WTC11 (cell line): ENCODE measurements around the gene FAM227B. TPM values are rescaled to one million over a fixed set of nuclear protein-coding genes. Genes with fewer than 3 reads are reported as not detected.

Experiments used
- ATAC-seq: fragments of 200-7000 bp; cut with Tn5 transposase; 2 replicates; pipeline ENCODE4 v1.10.0; 2021; ENCODE audit warnings: mild to moderate bottlenecking, moderate library complexity
- CTCF ChIA-PET: fragments of 300-600 bp; sonication (Branson Sonifier 250); formaldehyde crosslinking; loops from one replicate; lab custom pipeline; 2021; ENCODE audit warnings: antibody characterized with exemption; lab: Charles Lee
- POLR2A ChIA-PET: fragments of 350-600 bp; sonication (Branson Sonifier 250); formaldehyde crosslinking; loops from one replicate; lab custom pipeline; 2021; ENCODE audit warnings: antibody characterized with exemption; lab: Charles Lee
- DNase-seq: peaks from one replicate; pipeline ENCODE4 v3.0.0; 2021; ENCODE audit warnings: low spot score
- H3K27ac Mint-ChIP-seq: 2 replicates; pipeline ENCODE4 v1.8.0; 2021; ENCODE audit warnings: mixed read lengths
- H3K27me3 Mint-ChIP-seq: 2 replicates; pipeline ENCODE4 v1.8.0; 2021; ENCODE audit warnings: low read depth, mild to moderate bottlenecking, moderate library complexity, mixed read lengths
- H3K36me3 Mint-ChIP-seq: 2 replicates; pipeline ENCODE4 v1.8.0; 2021; ENCODE audit warnings: mixed read lengths
- H3K4me1 Mint-ChIP-seq: 2 replicates; pipeline ENCODE4 v1.8.0; 2022; ENCODE audit warnings: mixed read lengths
- H3K4me3 Mint-ChIP-seq: 2 replicates; pipeline ENCODE4 v1.8.0; 2021; ENCODE audit warnings: mild to moderate bottlenecking, moderate library complexity, mixed read lengths
- H3K9me3 Mint-ChIP-seq: 2 replicates; pipeline ENCODE4 v1.8.0; 2021; ENCODE audit warnings: mixed read lengths
- CTCF ChIP-seq: fragments of 200-600 bp; IDR thresholded peaks from 2 replicates; pipeline ENCODE4 v1.8.0; 2022; ENCODE audit warnings: antibody characterized with exemption
- ERG ChIP-seq: fragments of 250-450 bp; sonication (Bioruptor Pico); IDR thresholded peaks from 2 replicates; pipeline ENCODE4 v1.8.0; 2021; ENCODE audit warnings: mild to moderate bottlenecking
- FOXK1 ChIP-seq: sonication (generic); formaldehyde crosslinking; IDR thresholded peaks from 2 replicates; pipeline ENCODE4 v1.8.0; 2022; ENCODE audit warnings: mild to moderate bottlenecking, moderate library complexity, missing genetic modification reagents
- GTF2I ChIP-seq: fragments of 250-450 bp; sonication (Bioruptor Pico); conservative IDR thresholded peaks from 2 replicates; pipeline ENCODE4 v1.4.0; 2021; ENCODE audit warnings: mild to moderate bottlenecking
- HMGXB4 ChIP-seq: sonication (generic); formaldehyde crosslinking; IDR thresholded peaks from 2 replicates; pipeline ENCODE4 v1.8.1; 2023; ENCODE audit warnings: mild to moderate bottlenecking, moderate library complexity, missing genetic modification reagents
- MYBL2 ChIP-seq: sonication (generic); formaldehyde crosslinking; IDR thresholded peaks from 2 replicates; pipeline ENCODE4 v1.8.1; 2023; ENCODE audit warnings: mild to moderate bottlenecking, moderate library complexity, missing genetic modification reagents
- TCF7 ChIP-seq: sonication (generic); formaldehyde crosslinking; IDR thresholded peaks from 2 replicates; pipeline ENCODE4 v1.8.0; 2022; ENCODE audit warnings: mild to moderate bottlenecking, low read depth, missing genetic modification reagents, moderate library complexity
- TEAD4 ChIP-seq: sonication (generic); formaldehyde crosslinking; IDR thresholded peaks from 2 replicates; pipeline ENCODE4 v1.8.0; 2022; ENCODE audit warnings: mild to moderate bottlenecking, missing genetic modification reagents
- ZNF121 ChIP-seq: sonication (generic); formaldehyde crosslinking; IDR thresholded peaks from 2 replicates; pipeline ENCODE4 v1.8.0; 2023; ENCODE audit warnings: missing genetic modification reagents
- ZNF232 ChIP-seq: sonication (generic); formaldehyde crosslinking; IDR thresholded peaks from 2 replicates; pipeline ENCODE4 v1.8.0; 2022; ENCODE audit warnings: mild to moderate bottlenecking, missing genetic modification reagents
- ZNF317 ChIP-seq: sonication (generic); formaldehyde crosslinking; IDR thresholded peaks from 2 replicates; pipeline ENCODE4 v1.8.1; 2023; ENCODE audit warnings: low read depth, mild to moderate bottlenecking, moderate library complexity, missing genetic modification reagents, borderline replicate concordance
- ZNF416 ChIP-seq: fragments of 250-450 bp; sonication (Bioruptor Pico); IDR thresholded peaks from 2 replicates; pipeline ENCODE4 v1.9.0; 2021; ENCODE audit warnings: mild to moderate bottlenecking, inconsistent platforms
- total RNA-seq: library from RNA; stranded (reverse); gene quantifications from 3 replicates; pipeline ENCODE4 v1.2.3, GENCODE V29; 2021
- TF ChIP-seq, protein P1 (sequence below): sonication (generic); formaldehyde crosslinking; IDR thresholded peaks from 2 replicates; pipeline ENCODE4 v1.8.1; 2022; ENCODE audit warnings: missing genetic modification reagents, borderline replicate concordance
- TF ChIP-seq, protein P2 (sequence below): sonication (generic); formaldehyde crosslinking; IDR thresholded peaks from 2 replicates; pipeline ENCODE4 v1.8.0; 2022; ENCODE audit warnings: mild to moderate bottlenecking, missing genetic modification reagents

FAM227B gene
- total RNA-seq, 1 experiment from 2014 or later, result 6.8 TPM

GRCh38 chr15:49423021-49423420 is 197.6 kb downstream of the FAM227B start, which contains the start of gene FGF7:
FGF7 (plus strand) TSS chr15:49423242; CDS start chr15:49424298, 1,056 bp downstream.
- ATAC-seq (no peak; the same call in 1 of the 2 replicates), DNase-seq (no peak)
- H3K27ac Mint-ChIP-seq, result no peak within 1 kb of the TSS
- no peak within 1 kb of the TSS for H3K4me3 Mint-ChIP-seq
- H3K4me1 Mint-ChIP-seq, result peaks cover 2% of the 10 kb centered on the region
- no peak for TF ChIP-seq CTCF
- no peak for TF ChIP-seq MYBL2 (CRISPR knock-in tag)
- TF ChIP-seq GTF2I, result no peak
- TF ChIP-seq ZNF232 (CRISPR knock-in tag), result no peak
- TF ChIP-seq ZNF317 (CRISPR knock-in tag), result no peak
- no peak for TF ChIP-seq HMGXB4
- TF ChIP-seq ZNF121 (CRISPR knock-in tag), result no peak
- TF ChIP-seq, protein P1, sequence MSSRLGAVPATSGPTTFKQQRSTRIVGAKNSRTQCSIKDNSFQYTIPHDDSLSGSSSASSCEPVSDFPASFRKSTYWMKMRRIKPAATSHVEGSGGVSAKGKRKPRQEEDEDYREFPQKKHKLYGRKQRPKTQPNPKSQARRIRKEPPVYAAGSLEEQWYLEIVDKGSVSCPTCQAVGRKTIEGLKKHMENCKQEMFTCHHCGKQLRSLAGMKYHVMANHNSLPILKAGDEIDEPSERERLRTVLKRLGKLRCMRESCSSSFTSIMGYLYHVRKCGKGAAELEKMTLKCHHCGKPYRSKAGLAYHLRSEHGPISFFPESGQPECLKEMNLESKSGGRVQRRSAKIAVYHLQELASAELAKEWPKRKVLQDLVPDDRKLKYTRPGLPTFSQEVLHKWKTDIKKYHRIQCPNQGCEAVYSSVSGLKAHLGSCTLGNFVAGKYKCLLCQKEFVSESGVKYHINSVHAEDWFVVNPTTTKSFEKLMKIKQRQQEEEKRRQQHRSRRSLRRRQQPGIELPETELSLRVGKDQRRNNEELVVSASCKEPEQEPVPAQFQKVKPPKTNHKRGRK, result no peak
- no peak for TF ChIP-seq TEAD4 (CRISPR knock-in tag)
- TF ChIP-seq ERG (CRISPR knock-in tag), result no peak
- no peak for TF ChIP-seq ZNF416 (CRISPR knock-in tag)
- no peak for TF ChIP-seq FOXK1 (CRISPR knock-in tag)
- no peaks in the 10 kb centered on the region for H3K27me3 Mint-ChIP-seq
- H3K9me3 Mint-ChIP-seq, result no peaks in the 10 kb centered on the region
- ChIA-PET CTCF (interaction anchor here (0.8 to 5.6 kb wide), 17 partner anchors 9 to 725 kb away, joined by 3 to 131 read pairs (median 4); partner anchors contain the start of gene GALK2), POLR2A (interaction anchor here (1.1 kb wide), 1 partner anchor 188 kb away, joined by 3 read pairs; no protein-coding TSS in a partner anchor)
- no peaks in the 10 kb centered on the region for H3K36me3 Mint-ChIP-seq

DNA sequence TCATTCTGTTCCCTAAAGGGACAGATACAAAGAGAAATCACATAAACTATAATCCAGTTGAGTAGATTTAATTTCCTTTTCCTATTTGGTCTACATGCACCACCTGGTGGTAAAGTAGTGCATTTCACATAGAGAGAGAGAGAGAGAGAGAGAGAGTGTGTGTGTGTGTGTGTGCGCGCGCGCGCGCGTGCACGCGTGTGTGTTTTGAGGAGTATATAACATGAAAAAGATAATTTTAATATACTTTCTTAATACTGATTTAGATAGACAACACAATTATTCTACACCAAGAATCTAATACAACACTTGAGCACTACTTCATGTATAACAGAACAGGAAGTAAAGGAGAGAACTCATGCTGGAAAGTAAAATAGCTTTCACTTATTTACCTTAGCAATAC is 198.6 kb downstream of the FAM227B start:
- peak overlapping the region; percentile 63; the same call in 1 of the 2 replicates for H3K27ac Mint-ChIP-seq

More for the DNA sequence above, 198.6 kb downstream of the FAM227B start:
- no peaks in the 10 kb centered on the region for H3K36me3 Mint-ChIP-seq
- CTCF ChIA-PET, result interaction anchor here (0.7 to 5.6 kb wide), 17 partner anchors 8 to 560 kb away, joined by 3 to 131 read pairs (median 4); partner anchors contain the start of gene GALK2
- POLR2A ChIA-PET, result interaction anchor here (1.1 kb wide), 1 partner anchor 186 kb away, joined by 3 read pairs; no protein-coding TSS in a partner anchor
- TF ChIP-seq CTCF (peak; percentile 77), TCF7 (CRISPR knock-in tag) (no peak)
- TF ChIP-seq, protein P2, sequence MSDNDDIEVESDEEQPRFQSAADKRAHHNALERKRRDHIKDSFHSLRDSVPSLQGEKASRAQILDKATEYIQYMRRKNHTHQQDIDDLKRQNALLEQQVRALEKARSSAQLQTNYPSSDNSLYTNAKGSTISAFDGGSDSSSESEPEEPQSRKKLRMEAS (CRISPR knock-in tag), result no peak
- DNase-seq, result peak; percentile 52
- no peaks in the 10 kb centered on the region for H3K9me3 Mint-ChIP-seq
- H3K4me1 Mint-ChIP-seq, result peaks cover 2% of the 10 kb centered on the region
- ATAC-seq, result peak; percentile 55; the same call in 1 of the 2 replicates
- H3K4me3 Mint-ChIP-seq, result no peak overlapping the region
- H3K27me3 Mint-ChIP-seq, result no peaks in the 10 kb centered on the region
